Stimulated activated CD8-positive, alpha-beta memory T cell treated with anti-CD3 and anti-CD28 coated beads, Interleukin-4, amount 100 ng/mL, for 1 hour (primary cell): Measurements from ENCODE around the gene PDE2A.

ENCODE experiments used
- DNase-seq, 2 donors: peaks; one replicate each; pipeline ENCODE4 v3.0.0-alpha.2; 2020; ENCODE audit warnings: low read depth in 2 of 2, low spot score in 1 of 2

Gene PDE2A

DNA sequence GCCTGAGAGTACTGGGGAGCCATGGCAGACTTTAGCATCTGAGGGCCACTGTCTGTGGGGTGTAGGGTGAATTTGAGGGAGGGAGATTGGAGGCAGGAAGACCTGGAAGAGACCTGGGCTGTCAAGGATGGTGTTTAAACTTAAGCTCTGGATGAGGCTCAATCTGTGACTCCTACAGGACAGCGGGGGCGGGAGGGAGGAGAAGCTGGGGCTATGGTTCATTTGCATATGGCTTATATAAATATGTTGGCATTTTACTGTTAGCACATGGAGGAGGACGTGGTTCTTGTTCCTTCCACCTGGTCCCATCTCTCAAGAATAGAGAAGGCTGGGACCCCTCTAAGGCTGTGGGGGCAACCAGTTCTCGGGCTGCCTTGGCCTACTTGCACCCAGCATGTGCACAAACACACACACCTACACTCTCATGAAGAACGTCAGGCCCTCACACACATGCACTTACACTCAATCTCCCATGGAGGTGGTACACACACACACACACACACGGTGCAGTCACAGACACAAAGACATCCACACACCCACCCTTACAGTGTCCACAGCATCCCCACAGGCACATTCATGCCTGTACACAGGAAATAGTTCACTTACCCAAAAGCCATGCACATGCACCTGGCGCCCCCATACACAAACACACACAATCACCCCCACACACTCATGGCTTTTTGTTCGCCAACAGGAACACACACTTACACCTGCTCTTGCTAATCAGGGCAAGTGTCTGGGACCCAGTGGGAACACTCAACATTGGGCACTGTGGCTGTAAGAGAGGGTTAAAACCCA is 81.3 kb downstream of the PDE2A start:
- DNase-seq, result no peak

GRCh38 chr11:72591785-72592502 is 82.3 kb downstream of the PDE2A start:
- peak in 1 of 2 donors; percentile 27 for DNase-seq

- no peak for DNase-seq
These were observed 83.2 kb downstream of the PDE2A start for GRCh38 chr11:72591023-72591422.

GRCh38 chr11:72589802-72590761 is 84.1 kb downstream of the PDE2A start:
- DNase-seq, result no peak

DNA sequence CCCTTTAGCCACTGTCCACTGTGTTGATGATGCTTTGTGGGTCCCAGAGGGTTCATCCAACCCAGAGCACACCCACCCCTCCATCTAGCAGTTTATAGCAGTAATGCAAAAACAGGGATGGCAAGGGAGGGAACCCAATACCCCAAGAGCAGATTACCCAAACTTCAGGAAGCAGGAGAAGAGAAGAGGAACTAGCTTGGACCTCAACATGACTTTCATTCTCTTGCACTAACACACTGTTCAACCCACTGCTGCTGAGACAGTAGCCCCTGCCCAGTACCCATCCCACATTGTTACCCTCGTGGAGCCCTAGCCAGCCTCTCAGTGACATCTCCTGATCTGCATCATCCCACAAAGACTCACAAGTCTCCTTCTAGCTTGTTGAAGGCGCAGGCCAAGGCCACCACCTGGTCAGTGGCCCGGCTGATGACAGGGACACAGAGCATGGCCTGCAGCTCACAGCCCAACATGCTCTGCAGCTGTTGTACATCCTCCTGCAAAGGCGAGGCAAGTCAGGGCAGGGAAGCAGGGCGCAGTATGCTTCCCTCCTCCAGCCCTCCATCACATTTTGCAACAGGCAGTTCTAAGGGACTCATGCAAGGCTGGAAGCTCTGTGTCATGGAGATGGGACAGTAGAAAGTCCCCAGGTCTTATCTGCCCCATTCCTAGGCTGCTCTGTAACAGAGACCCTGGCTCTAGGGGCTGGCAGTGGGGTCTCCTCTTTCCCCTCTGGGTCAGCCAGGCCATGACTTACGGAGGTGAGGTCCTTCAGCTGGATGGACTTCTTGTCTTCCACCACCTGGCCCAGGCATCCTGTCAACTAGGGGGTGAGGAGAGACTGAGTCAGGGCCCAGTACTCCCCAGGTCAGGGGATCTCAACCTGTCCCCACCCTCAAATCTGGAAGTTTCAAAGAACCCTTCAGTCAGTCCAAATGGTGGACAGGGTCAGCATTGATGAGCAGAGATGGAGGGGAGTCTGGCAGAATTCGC is 85.5 kb downstream of the PDE2A start:
- DNase-seq, result no peak

GRCh38 chr11:72587696-72588095 is 86.5 kb downstream of the PDE2A start:
- no peak for DNase-seq

DNA sequence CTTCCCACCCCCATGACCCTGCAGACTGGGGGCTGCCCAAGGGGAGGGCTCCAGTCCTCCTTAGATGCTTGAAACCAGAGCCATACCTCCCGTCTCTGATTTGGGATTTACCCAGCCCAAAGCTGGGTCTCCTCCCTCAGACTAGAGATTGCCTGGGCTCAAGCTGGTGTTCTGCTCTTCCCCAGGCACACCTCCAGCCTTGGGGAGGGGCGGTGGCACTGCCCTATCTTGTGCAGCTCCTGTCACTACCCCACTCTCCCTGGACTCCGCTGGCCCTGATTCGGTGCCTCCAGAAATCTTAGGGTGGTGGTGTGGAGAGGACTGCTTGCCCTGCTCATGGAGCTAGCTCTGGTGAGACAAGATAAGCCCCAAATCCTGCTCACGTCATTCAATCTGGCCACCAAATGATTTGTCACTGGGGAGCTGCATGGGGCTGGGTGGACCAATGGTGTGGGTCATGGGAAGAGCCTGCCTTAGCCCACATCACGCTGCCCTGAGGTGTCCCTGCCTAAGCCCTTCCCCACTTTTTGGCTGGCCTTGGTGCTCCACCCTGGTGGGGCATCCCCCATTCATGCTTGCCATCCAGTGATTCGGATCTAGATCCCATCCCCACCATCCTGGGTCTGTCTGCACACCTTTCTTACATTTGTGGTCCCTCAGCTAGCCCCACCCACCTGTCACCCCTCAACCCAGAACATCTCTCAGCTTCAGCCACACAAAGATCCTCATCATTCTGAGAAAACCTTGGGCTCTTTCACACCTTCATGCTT is 87.7 kb downstream of the PDE2A start:
- DNase-seq, result no peak

GRCh38 chr11:72585762-72586311 is 88.4 kb downstream of the PDE2A start:
- peak; percentile 40 to 62 for DNase-seq

GRCh38 chr11:72584939-72585597 is 89.2 kb downstream of the PDE2A start:
- DNase-seq, result no peak

GRCh38 chr11:72584293-72584938 is 89.8 kb downstream of the PDE2A start:
- peak in 1 of 2 donors; percentile 20 for DNase-seq

DNA sequence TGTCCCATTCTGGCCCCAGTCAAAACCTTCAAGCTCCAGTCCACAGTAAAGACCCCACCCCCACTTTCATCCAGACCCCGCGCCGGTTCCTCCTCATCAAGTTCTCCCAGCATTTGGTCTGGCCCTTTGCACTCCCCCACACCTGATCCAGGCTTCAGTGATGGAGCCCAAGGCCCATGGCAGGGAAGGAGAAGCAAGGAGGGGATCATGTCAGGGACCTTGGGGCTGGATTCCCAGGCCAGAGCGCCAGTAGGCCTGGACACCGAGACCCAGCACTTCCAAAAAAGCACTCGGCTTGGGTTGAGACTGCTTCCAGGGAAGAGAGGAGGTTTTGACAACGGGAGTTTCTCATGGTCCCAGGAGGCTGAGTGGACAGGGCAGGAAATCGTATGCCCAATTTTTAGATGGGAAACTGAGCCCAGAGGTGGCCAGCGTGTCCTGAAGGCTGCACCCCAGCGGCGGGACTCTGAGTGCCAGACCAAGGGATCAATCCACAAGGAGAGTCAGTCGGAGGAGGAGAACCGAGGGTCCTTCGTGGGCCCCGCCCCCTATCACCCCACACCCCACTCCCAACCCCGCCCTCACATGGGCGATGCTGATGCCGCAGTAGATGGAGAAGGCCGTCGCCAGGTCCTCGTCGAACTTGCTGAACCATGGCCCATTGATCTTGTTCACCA is 90.5 kb downstream of the PDE2A start:
- no peak for DNase-seq

DNA sequence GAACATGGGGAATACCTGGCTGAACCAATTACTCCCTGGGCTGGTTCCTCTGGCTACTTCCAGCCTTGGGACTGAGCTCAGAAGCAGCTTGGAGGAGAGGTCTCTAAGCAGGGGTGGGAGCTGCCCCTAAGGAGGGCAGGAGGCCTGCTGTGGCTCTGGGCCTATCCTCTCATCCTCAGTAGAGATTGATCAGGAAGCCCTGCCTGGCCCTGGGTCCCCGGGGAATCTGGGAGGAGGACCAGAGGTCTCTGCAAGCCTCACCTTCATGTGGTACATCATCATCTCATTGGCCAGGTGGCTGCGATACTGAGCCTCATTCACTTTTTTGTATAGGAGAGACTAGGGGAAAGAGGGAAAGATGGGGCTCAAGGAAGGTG is 91.1 kb downstream of the PDE2A start:
- DNase-seq, result no peak

GRCh38 chr11:72582206-72583176 is 91.7 kb downstream of the PDE2A start:
- DNase-seq, result no peak

DNA sequence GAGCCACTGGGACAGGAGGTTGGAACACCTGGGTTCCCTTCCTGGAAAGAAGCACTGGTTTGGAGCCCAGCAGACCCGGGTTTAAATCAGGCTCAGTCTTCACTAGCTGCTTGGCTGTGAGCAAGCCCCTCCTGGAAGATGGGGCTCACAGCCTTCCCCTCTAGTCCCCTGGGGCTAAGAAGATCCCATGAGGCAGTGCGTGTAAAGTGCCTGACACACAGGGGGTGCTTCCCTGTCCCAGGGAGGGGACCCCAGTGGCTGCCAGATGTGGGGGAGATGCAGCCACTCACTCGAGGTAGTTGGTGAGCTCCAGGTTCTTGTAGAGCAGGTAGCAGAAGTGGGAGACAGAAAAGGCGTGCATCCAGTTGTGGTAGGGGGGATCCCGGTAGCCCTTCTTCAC is 93.2 kb downstream of the PDE2A start:
- DNase-seq, result no peak

DNA sequence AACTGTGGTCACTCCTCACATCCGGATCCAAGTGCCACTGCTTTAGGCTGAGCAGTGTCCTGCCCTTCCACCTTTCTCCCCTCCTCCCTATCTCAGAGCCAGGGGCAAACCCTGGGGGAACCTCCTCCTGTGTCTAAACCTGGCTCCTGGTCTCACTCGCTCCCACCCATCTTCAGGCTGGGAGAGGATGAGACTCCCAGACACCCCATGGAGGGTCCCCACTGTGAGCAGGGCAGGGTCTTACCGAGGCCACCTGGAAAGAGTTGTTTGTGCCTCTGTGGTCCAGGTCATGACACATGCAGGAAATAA is 93.6 kb downstream of the PDE2A start:
- DNase-seq, result no peak

DNA sequence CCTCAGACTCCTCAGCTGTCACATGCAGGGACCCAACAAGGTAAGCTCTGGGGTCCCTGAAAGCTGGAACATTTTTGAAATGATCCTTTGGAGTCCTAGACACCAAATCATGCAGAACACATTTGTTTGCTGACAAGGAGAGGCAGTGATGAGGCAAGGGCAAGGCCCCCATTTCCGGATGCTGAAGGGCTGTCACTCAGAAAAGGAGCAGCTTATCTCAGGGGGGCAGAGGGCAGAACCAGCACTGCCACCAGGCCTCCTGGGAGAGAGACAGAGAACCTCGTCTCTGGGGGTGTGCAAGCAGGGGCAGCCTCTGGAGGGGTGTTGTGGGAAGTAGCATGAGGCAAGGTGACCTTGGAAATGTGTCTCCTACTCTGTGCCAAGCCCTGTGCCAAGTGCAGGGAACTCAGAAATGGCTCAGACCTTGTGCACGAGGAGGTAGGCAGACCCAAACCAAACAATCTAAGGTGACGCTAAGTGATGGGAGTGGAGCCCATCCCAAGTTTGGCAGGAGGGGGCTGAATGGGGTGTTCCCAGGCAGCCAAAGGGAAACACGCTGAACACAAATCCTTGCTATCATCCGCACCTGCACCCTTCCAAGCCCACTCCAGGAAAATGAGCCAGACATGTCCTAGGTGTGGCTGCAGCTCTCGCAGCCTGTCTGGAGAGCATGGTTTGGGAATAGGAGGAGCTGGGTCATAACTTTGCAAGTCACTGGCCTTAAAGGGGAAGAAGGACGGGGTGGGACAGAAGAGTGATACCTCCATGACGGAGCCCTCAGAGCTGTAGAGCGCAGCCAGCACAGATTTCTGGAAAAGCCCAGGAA is 94.2 kb downstream of the PDE2A start:
- no peak for DNase-seq
